Activated T-helper 2 cell treated with anti-CD3 and anti-CD28 coated beads, Interferon-gamma antibody, Interleukin-2, Interleukin-4, amounts not matched to agents 10 μg/mL and 5 μg/mL and 100 μg/mL, durations not matched to agents 14 hours and 24 hours and 36 hours (primary cell): ENCODE results near the gene STK39. TPM values are rescaled to one million over a fixed set of nuclear protein-coding genes. Genes with fewer than 3 reads are reported as not detected.

Source experiments
- DNase-seq: peaks from one replicate; pipeline ENCODE4 v3.0.0; 2021; ENCODE audit warnings: low spot score
- H3K27ac Mint-ChIP-seq: one replicate; pipeline ENCODE4 v1.8.0; 2021; ENCODE audit warnings: mixed read lengths
- H3K27me3 Mint-ChIP-seq: one replicate; pipeline ENCODE4 v1.8.0; 2021; ENCODE audit warnings: low read depth, mixed read lengths
- H3K36me3 Mint-ChIP-seq: one replicate; pipeline ENCODE4 v1.8.0; 2021; ENCODE audit warnings: low read depth, mixed read lengths
- H3K4me1 Mint-ChIP-seq: one replicate; pipeline ENCODE4 v1.8.0; 2021; ENCODE audit warnings: low read depth, mixed read lengths
- H3K4me3 Mint-ChIP-seq: one replicate; pipeline ENCODE4 v1.8.0; 2021; ENCODE audit warnings: low read depth, mild to moderate bottlenecking, moderate library complexity, mixed read lengths
- H3K9me3 Mint-ChIP-seq: one replicate; pipeline ENCODE4 v1.8.0; 2021; ENCODE audit warnings: mixed read lengths
- intact Hi-C: fragments of 100-400 bp; cut with micrococcal nuclease; formaldehyde crosslinking; loops from one replicate; pipeline ENCODE4 v1.15.1; 2023
- total RNA-seq: library from RNA; stranded (reverse); gene quantifications from 2 replicates; pipeline ENCODE4 v1.2.3, GENCODE V29; 2022

The STK39 gene
- total RNA-seq, 1 donor from 2014 or later: 46.3 TPM

GRCh38 chr2:167957662-167958061 lies 289.7 kb downstream of the STK39 start:
- Mint-ChIP-seq H3K4me1 (no peaks in the 10 kb centered on the region), H3K4me3 (no peak overlapping the region), H3K27ac (no peak overlapping the region), H3K36me3 (peaks cover 27% of the 10 kb centered on the region), H3K27me3 (no peaks in the 10 kb centered on the region), H3K9me3 (no peaks in the 10 kb centered on the region)
- intact Hi-C loops: no loop called here
- DNase-seq: no peak

DNA sequence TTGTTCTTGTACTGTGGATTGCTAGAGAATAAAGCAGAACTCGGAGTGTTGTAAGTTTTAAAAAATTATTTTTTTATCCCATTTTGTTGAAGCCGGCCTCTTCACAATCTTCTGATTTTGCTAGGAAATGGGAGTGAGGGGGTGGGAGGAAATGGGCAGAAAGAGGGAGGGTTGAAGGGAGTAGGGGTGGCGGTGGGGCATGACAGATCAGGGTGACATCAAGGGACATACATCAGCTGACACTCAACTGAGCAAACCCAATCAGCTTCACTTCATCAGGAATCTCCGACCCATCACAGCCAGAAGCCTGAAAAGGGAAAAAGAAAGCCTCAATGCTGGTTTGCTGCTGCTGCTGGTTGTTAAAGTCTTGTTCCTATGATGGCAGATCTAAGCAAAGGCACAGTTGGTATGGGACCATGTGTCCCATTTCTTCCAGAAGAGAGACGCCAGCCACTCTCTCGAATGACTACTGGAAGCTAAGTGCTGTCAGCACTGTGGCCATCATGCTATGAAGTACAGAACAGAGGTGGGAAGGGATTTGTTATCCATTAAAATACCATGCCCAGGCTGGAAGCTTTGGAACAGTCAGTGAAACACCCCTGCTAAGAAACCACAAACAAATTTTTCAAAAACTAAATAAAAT lies 292.0 kb downstream of the STK39 start:
- Mint-ChIP-seq H3K36me3 (peaks cover 20% of the 10 kb centered on the region), H3K9me3 (no peaks in the 10 kb centered on the region), H3K4me1 (no peaks in the 10 kb centered on the region), H3K4me3 (no peak overlapping the region), H3K27ac (no peak overlapping the region), H3K27me3 (no peaks in the 10 kb centered on the region)
- no peak for DNase-seq
- intact Hi-C loops: no loop called here

- Mint-ChIP-seq H3K27ac (no peak overlapping the region), H3K27me3 (no peaks in the 10 kb centered on the region), H3K4me3 (no peak overlapping the region), H3K36me3 (peaks cover 12% of the 10 kb centered on the region), H3K4me1 (no peaks in the 10 kb centered on the region), H3K9me3 (no peaks in the 10 kb centered on the region)
- DNase-seq: no peak
- intact Hi-C loops: no loop called here
These were observed 292.9 kb downstream of the STK39 start for GRCh38 chr2:167954495-167954894.

DNA sequence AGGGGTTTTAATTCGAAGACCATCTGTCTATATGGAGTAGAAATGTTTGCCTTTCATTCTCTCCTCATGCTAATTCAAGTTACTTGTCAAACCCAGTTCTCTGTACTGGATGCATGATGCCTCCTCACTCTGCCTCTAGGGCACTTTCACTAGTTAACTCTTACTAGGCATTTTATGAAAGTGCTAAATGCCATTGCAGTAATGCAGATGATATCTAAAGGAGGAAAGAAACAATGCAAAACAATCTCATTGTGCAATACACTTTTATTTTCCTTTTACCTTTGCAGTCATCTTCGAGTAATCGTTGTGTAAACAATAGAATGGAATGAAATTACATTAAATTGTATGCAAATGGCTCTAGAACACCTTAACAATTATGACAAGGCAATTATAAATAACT lies 293.6 kb downstream of the STK39 start:
- Mint-ChIP-seq H3K4me3 (no peak overlapping the region), H3K27ac (no peak overlapping the region), H3K36me3 (peaks cover 12% of the 10 kb centered on the region), H3K4me1 (no peaks in the 10 kb centered on the region), H3K9me3 (no peaks in the 10 kb centered on the region), H3K27me3 (no peaks in the 10 kb centered on the region)
- intact Hi-C loops: no loop called here
- DNase-seq: no peak

DNA sequence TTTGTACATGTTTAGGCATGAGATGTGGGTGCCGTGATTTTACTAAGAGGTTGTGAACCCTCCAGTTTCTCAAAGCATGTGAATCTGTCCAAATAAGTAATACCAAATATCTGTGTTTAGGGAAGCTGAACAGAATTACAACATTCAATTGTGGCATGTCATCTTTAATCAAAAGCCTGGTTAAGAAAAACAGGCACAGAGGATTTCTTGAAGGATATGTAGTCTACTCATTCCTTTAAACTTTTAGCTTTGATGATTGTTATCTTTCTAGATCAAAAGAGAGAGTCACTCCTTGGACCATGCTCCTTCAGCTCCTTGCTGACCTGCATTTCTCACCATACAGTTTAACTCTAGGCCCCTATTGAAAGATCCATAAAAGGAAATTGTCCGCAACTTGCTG lies 296.8 kb downstream of the STK39 start:
- intact Hi-C loops: no loop called here
- no peak for DNase-seq
- no peak overlapping the region for H3K27ac Mint-ChIP-seq
- no peak overlapping the region for H3K4me3 Mint-ChIP-seq
- H3K9me3 Mint-ChIP-seq: no peaks in the 10 kb centered on the region
- H3K27me3 Mint-ChIP-seq: no peaks in the 10 kb centered on the region
- H3K4me1 Mint-ChIP-seq: no peaks in the 10 kb centered on the region
- peaks cover 5% of the 10 kb centered on the region for H3K36me3 Mint-ChIP-seq

DNA sequence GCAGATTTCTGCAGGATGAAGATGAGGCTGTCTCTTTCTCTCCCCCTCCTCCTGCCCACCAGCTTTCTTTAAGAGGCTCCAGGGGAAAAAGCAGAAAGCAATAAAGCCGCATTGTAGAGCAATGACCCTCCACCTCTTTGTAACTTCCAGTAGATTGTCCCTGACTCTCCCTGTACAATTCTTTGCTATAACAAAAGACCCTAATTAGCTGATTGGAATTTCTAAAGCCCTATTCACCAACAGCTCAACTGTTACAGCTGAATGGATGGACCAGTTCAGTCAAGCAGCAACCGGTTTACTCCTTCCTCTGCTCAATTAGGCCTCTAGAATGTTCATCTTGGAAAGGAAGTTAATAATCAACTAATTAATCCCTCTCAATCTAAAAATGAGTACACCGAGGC lies 301.0 kb downstream of the STK39 start:
- no peak overlapping the region for H3K4me3 Mint-ChIP-seq

GRCh38 chr2:167945660-167946368 lies 301.6 kb downstream of the STK39 start:
- Mint-ChIP-seq H3K27ac (no peak overlapping the region), H3K36me3 (no peaks in the 10 kb centered on the region), H3K27me3 (peaks cover 7% of the 10 kb centered on the region), H3K4me3 (no peak overlapping the region), H3K9me3 (no peaks in the 10 kb centered on the region), H3K4me1 (no peaks in the 10 kb centered on the region)
- intact Hi-C loops: no loop called here
- DNase-seq: no peak

More for the DNA sequence above, 301.0 kb downstream of the STK39 start:
- H3K27ac Mint-ChIP-seq: no peak overlapping the region
- H3K36me3 Mint-ChIP-seq: no peaks in the 10 kb centered on the region
- H3K27me3 Mint-ChIP-seq: peaks cover 7% of the 10 kb centered on the region
- H3K4me1 Mint-ChIP-seq: no peaks in the 10 kb centered on the region
- H3K9me3 Mint-ChIP-seq: no peaks in the 10 kb centered on the region
- DNase-seq: no peak
- intact Hi-C loops: no loop called here

- no peaks in the 10 kb centered on the region for H3K9me3 Mint-ChIP-seq
- H3K36me3 Mint-ChIP-seq: no peaks in the 10 kb centered on the region
- peaks cover 10% of the 10 kb centered on the region for H3K27me3 Mint-ChIP-seq
- H3K4me1 Mint-ChIP-seq: no peaks in the 10 kb centered on the region
- no peak overlapping the region for H3K27ac Mint-ChIP-seq
- H3K4me3 Mint-ChIP-seq: no peak overlapping the region
- intact Hi-C loops: no loop called here
- no peak for DNase-seq
These were observed 302.4 kb downstream of the STK39 start for GRCh38 chr2:167944825-167945659.

GRCh38 chr2:167943897-167944296 lies 303.5 kb downstream of the STK39 start:
- intact Hi-C loops: no loop called here
- no peaks in the 10 kb centered on the region for H3K4me1 Mint-ChIP-seq
- no peak for DNase-seq
- no peaks in the 10 kb centered on the region for H3K36me3 Mint-ChIP-seq
- H3K27me3 Mint-ChIP-seq: peaks cover 17% of the 10 kb centered on the region
- H3K27ac Mint-ChIP-seq: no peak overlapping the region
- H3K9me3 Mint-ChIP-seq: no peaks in the 10 kb centered on the region
- no peak overlapping the region for H3K4me3 Mint-ChIP-seq

GRCh38 chr2:167943368-167943767 lies 304.0 kb downstream of the STK39 start:
- Mint-ChIP-seq H3K4me3 (no peak overlapping the region), H3K9me3 (no peaks in the 10 kb centered on the region), H3K4me1 (no peaks in the 10 kb centered on the region), H3K36me3 (no peaks in the 10 kb centered on the region), H3K27me3 (peaks cover 18% of the 10 kb centered on the region), H3K27ac (no peak overlapping the region)
- intact Hi-C loops: no loop called here
- no peak for DNase-seq

- peaks cover 18% of the 10 kb centered on the region for H3K27me3 Mint-ChIP-seq
- no peak overlapping the region for H3K4me3 Mint-ChIP-seq
- no peak for DNase-seq
- H3K9me3 Mint-ChIP-seq: no peaks in the 10 kb centered on the region
- H3K27ac Mint-ChIP-seq: no peak overlapping the region
- no peaks in the 10 kb centered on the region for H3K36me3 Mint-ChIP-seq
- H3K4me1 Mint-ChIP-seq: no peaks in the 10 kb centered on the region
- intact Hi-C loops: no loop called here
These were observed 304.9 kb downstream of the STK39 start for GRCh38 chr2:167942366-167943081.

DNA sequence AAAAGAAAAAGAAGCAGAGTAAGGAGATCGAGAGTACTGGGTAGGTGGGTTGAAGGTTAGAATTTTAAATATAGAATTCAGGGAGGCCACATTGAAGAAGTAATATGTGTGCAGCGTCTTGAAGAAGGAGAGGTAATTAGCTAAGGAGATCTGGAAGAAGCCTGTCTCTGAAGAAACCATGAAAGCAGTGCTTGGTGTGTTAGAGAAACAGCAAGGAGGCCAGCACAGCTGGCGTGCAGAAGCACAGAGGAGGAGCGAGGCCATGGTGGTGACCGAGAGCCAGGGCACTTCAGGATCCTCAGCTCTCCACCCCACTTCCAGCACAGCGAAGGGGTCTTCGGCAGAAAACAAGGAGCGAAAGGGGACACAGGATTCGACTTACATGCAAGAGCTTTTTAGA lies 305.8 kb downstream of the STK39 start:
- H3K36me3 Mint-ChIP-seq: no peaks in the 10 kb centered on the region
- H3K9me3 Mint-ChIP-seq: no peaks in the 10 kb centered on the region
- H3K4me1 Mint-ChIP-seq: no peaks in the 10 kb centered on the region
- no peak for DNase-seq
- intact Hi-C loops: no loop called here
- H3K27ac Mint-ChIP-seq: no peak overlapping the region
- no peak overlapping the region for H3K4me3 Mint-ChIP-seq
- peaks cover 18% of the 10 kb centered on the region for H3K27me3 Mint-ChIP-seq
